GM12801 (cell line): Measurements from ENCODE around the gene ATP6V1C2.

Experiments used
- TF ChIP-seq, protein P1 (sequence below): IDR thresholded peaks from one replicate; pipeline ENCODE4 v1.5.1; 2011; ENCODE audit warnings: control low read depth; ENCODE audit not compliant: insufficient read length; ENCODE audit errors: extremely low read depth

The ATP6V1C2 gene

GRCh38 chr2:10753876-10754275 is 32.4 kb downstream of the ATP6V1C2 start:
- TF ChIP-seq, protein P1, sequence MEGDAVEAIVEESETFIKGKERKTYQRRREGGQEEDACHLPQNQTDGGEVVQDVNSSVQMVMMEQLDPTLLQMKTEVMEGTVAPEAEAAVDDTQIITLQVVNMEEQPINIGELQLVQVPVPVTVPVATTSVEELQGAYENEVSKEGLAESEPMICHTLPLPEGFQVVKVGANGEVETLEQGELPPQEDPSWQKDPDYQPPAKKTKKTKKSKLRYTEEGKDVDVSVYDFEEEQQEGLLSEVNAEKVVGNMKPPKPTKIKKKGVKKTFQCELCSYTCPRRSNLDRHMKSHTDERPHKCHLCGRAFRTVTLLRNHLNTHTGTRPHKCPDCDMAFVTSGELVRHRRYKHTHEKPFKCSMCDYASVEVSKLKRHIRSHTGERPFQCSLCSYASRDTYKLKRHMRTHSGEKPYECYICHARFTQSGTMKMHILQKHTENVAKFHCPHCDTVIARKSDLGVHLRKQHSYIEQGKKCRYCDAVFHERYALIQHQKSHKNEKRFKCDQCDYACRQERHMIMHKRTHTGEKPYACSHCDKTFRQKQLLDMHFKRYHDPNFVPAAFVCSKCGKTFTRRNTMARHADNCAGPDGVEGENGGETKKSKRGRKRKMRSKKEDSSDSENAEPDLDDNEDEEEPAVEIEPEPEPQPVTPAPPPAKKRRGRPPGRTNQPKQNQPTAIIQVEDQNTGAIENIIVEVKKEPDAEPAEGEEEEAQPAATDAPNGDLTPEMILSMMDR: no peak

DNA sequence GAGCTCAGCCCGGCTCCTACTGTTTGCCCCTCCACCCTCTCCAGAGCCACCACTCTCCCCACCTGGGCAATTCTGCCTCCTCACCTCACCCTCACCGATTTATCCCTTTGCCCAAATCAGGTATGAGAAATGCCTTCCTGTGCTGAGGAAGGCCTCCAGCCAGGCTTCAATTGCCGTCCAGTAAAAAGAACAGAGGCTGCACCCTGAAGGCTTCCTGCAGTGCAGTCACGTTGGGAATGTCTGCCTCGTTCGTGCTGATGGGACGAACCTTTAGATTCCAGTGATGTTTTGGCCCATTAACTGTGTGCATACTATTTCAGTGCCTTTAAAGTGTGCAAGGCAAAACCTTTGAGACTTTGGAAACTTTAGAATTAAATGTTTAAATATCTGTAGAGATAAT is 34.2 kb downstream of the ATP6V1C2 start:
- TF ChIP-seq, protein P1: no peak

DNA sequence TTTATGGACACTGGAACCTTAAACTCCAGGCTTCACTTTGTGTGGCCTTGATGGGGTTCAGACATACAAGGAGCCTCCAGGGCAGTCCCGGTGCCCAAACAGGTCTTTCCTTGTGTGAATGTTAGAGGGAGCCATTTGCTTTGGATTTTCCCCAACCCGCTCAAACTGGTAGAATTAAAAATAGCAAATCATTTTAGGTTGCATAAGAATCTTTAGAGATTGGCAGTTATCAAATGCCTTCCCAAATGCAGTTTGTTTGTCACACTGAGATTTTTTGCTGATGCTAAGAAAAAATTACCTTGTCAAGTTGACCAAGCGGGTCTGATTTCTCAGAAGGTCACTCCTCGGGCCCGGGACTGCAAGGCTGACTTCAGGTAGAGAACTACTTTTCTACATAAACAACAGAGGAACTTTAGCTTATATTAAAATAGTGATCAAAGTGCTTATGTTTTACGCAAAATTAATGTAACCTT is 36.4 kb downstream of the ATP6V1C2 start:
- TF ChIP-seq, protein P1: no peak

GRCh38 chr2:10759151-10759714 is 37.8 kb downstream of the ATP6V1C2 start:
- TF ChIP-seq, protein P1: no peak

GRCh38 chr2:10760794-10761504 is 39.5 kb downstream of the ATP6V1C2 start:
- TF ChIP-seq, protein P1: no peak

DNA sequence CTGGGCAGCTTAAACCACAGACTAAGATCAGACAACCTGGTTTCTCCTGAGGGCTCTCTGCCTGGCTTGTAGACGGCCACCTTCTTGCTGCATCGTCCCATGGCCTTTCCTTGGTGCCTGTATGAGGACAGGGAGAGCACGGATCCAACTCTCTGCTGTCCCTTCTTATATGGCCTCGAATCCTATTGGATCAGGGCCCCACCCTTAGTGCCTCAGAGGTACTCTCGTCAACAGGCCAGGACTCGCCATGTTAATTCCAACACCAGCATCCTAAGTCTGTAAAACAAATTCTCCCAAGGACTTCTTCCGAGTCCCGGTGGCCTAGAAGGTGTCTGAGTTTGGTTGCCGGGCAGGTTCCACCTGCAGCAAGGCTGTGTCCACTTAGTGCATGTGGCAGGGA is 40.2 kb downstream of the ATP6V1C2 start:
- TF ChIP-seq, protein P1: no peak

DNA sequence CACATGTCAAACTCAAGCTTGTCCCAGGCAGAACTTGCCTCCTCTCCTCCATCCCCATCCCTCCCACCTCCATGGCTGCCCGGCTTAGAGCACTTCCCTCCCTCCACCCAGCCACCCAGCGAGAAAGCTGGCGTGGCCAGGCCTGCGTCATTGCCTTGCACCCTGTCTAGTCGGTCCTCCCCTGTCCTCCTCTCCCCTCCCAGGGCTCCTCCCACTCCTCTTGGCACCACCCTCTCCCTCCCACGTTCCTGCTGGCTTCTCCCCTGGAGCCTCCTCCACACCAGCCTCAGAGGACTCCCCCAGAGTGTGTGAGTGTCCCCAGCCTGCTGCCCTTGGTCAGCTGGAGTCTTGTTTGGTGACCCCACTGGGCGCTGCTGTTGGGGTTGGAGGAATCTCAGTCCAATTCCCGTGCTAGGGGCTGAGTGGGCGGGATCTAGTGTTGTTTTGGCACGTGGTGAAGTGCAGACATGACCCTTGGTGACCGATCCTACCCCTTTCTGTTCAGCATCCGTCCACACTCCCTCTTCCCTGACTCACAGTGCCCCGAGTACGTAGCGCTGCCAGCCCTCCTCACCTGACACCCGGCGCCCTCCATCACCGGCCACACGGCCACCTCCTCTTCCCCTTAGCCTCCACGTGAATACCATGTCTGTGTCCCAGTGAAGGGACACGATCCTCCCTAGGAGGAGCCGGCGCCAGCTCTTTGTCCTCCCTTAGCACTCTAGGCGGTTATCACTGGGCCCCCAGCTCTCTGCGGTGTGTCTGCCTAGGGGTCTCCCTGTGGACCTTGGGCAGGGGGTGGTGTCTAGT is 41.4 kb downstream of the ATP6V1C2 start:
- TF ChIP-seq, protein P1: no peak
